SH-SY5Y (cell line): ENCODE data around the gene MAP1B.

Experiments used
- GATA2 ChIP-seq: IDR thresholded peaks from 2 replicates; pipeline ENCODE4 v1.6.1; 2011; ENCODE audit warnings: mild to moderate bottlenecking, low read depth, low read length
- GATA3 ChIP-seq: IDR thresholded peaks from 2 replicates; pipeline ENCODE4 v1.6.1; 2011; ENCODE audit warnings: low read depth, mild to moderate bottlenecking, low read length, moderate library complexity

DNA sequence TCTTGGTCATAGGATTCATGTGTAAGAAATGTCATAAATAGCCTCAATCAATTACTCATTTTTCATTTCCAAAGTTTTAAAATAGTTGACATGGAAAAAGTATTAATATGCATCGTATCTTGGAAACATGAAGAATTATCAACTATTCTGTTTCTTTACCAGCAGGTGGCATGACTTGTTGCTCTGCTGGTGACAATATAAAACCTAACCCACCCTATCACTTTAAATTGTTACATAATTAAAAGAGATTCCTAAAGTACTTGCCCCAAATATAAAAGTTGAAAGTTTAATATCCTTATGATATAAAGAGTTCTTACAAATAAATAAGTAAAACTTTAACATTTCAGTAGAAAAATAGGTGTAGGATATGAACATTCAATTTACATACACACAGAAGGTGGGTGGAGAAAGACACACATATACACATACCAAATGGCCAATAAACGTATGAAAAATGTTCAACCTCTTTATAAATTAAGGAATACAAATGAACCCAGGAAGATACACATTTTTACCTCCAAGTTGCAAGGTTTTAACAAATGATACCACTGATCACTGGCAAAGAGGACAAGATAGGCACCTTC is 30.6 kb downstream of the MAP1B start:
- TF ChIP-seq GATA3, result no peak
- no peak for TF ChIP-seq GATA2
